ENCODE results near the gene NT5DC1.

- TF ChIP-seq, protein P1, sequence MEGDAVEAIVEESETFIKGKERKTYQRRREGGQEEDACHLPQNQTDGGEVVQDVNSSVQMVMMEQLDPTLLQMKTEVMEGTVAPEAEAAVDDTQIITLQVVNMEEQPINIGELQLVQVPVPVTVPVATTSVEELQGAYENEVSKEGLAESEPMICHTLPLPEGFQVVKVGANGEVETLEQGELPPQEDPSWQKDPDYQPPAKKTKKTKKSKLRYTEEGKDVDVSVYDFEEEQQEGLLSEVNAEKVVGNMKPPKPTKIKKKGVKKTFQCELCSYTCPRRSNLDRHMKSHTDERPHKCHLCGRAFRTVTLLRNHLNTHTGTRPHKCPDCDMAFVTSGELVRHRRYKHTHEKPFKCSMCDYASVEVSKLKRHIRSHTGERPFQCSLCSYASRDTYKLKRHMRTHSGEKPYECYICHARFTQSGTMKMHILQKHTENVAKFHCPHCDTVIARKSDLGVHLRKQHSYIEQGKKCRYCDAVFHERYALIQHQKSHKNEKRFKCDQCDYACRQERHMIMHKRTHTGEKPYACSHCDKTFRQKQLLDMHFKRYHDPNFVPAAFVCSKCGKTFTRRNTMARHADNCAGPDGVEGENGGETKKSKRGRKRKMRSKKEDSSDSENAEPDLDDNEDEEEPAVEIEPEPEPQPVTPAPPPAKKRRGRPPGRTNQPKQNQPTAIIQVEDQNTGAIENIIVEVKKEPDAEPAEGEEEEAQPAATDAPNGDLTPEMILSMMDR (conservative IDR thresholded peaks at IDR 0.05; ENCODE audit: low read length) = no peak
- no peak for TF ChIP-seq EZH2phosphoT487 (IDR thresholded peaks at IDR 0.05; ENCODE audit: borderline replicate concordance)
Observed at GRCh38 chr6:116133453-116133852, 32.8 kb downstream of the NT5DC1 start.

Measured in Loucy (cell line).